PC-9 (cell line): ENCODE measurements around the gene ALG12.

Experiments
- EZH2 ChIP-seq: fragments of 200-600 bp; sonication (generic); IDR thresholded peaks from 2 replicates; pipeline ENCODE4 v1.8.0; 2017; ENCODE audit warnings: antibody characterized with exemption, low read depth
- TF ChIP-seq, protein P1 (sequence below): fragments of 200-600 bp; sonication (generic); conservative IDR thresholded peaks from 2 replicates; pipeline ENCODE4 v1.6.1; 2017; ENCODE audit warnings: mixed run types, antibody characterized with exemption, mild to moderate bottlenecking, moderate library complexity

DNA sequence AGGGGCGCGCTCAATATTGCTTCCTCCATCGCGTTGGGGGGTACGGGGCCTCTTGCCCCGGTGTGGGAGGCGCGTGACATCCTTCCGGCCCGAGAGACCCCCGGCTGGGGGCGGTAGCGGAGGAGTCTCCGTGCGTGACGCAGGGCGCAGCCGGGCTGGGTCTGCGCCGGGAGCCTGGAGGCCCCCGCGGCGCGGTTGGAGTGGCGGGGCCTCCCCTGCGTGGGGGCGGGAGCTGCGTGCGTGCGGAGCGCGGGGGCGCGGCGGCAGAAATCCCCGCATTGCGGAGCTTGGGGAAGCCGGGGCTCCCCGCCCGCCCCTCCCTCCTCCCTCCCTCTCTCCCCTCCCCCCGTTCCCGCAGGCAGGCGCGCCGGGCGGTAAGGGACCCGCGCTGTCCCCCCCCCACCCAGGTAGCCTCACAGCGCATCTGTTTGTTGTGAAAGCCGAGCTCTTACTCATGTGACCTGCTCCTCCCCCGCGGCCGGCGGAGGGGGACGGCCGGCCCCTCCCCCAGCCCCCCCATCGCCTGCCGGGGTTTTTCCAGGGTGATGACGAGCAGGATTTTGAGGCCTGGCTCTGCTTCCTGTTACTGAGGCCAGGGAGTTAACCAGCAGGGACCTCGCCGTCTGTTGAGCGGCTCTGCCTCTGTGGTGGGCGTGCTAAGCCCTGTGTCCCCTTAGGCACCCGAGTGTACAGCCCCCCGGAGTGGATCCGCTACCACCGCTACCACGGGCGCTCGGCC, 43.9 kb upstream of the ALG12 start:
- TF ChIP-seq, protein P1, sequence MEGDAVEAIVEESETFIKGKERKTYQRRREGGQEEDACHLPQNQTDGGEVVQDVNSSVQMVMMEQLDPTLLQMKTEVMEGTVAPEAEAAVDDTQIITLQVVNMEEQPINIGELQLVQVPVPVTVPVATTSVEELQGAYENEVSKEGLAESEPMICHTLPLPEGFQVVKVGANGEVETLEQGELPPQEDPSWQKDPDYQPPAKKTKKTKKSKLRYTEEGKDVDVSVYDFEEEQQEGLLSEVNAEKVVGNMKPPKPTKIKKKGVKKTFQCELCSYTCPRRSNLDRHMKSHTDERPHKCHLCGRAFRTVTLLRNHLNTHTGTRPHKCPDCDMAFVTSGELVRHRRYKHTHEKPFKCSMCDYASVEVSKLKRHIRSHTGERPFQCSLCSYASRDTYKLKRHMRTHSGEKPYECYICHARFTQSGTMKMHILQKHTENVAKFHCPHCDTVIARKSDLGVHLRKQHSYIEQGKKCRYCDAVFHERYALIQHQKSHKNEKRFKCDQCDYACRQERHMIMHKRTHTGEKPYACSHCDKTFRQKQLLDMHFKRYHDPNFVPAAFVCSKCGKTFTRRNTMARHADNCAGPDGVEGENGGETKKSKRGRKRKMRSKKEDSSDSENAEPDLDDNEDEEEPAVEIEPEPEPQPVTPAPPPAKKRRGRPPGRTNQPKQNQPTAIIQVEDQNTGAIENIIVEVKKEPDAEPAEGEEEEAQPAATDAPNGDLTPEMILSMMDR = no peak
- no peak for TF ChIP-seq EZH2
